Type B pancreatic cell (in vitro differentiated cells): Measurements from ENCODE around the gene LRP1B. TPM values are rescaled to one million over a fixed set of nuclear protein-coding genes. Genes with fewer than 3 reads are reported as not detected.
"Not testable (repeated sequence)": the region's sequence is repeated elsewhere in the genome, so short reads cannot be mapped to it uniquely, and the experiment has no call there.

Source experiments
- DNase-seq: peaks from one replicate; pipeline ENCODE4 v3.0.0; 2021; ENCODE audit warnings: mixed read lengths; ENCODE audit not compliant: unreplicated experiment; ENCODE audit errors: extremely low spot score
- H3K27ac Mint-ChIP-seq: 2 replicates; pipeline ENCODE4 v1.8.0; 2021; ENCODE audit warnings: mild to moderate bottlenecking, mixed read lengths
- H3K27me3 Mint-ChIP-seq: 2 replicates; pipeline ENCODE4 v1.8.0; 2021; ENCODE audit warnings: mixed read lengths
- H3K36me3 Mint-ChIP-seq: 2 replicates; pipeline ENCODE4 v1.8.0; 2021; ENCODE audit warnings: mixed read lengths
- H3K4me1 Mint-ChIP-seq: one replicate; pipeline ENCODE4 v1.8.0; 2021; ENCODE audit warnings: mixed read lengths; ENCODE audit not compliant: unreplicated experiment
- H3K4me3 Mint-ChIP-seq: 2 replicates; pipeline ENCODE4 v1.8.0; 2021; ENCODE audit warnings: mild to moderate bottlenecking, mixed read lengths
- H3K9me3 Mint-ChIP-seq: 2 replicates; pipeline ENCODE4 v1.8.0; 2021; ENCODE audit warnings: mixed read lengths
- CTCF ChIP-seq: fragments of 200-600 bp; sonication (generic); conservative IDR thresholded peaks from 2 replicates; pipeline ENCODE4 v1.5.0; 2021; ENCODE audit warnings: antibody characterized with exemption, mild to moderate bottlenecking
- total RNA-seq: library from RNA; stranded (reverse); gene quantifications from 2 replicates; pipeline ENCODE4 v1.2.1, GENCODE V29; 2021; ENCODE audit warnings: low replicate concordance

LRP1B gene
- total RNA-seq, 1 donor from 2014 or later = 16.0 TPM

GRCh38 chr2:140451324-140451723 is 1679.5 kb downstream of the LRP1B start:
- DNase-seq = no peak
- Mint-ChIP-seq H3K27ac (no peak overlapping the region), H3K4me3 (no peak overlapping the region), H3K27me3 (peaks cover 23% of the 10 kb centered on the region), H3K36me3 (no peaks in the 10 kb centered on the region), H3K9me3 (no peaks in the 10 kb centered on the region), H3K4me1 (no peaks in the 10 kb centered on the region)
- TF ChIP-seq CTCF = no peak

GRCh38 chr2:140442319-140442718 is 1688.5 kb downstream of the LRP1B start:
- Mint-ChIP-seq H3K9me3 (no peaks in the 10 kb centered on the region), H3K27ac (no peak overlapping the region), H3K27me3 (peaks cover 15% of the 10 kb centered on the region), H3K4me3 (no peak overlapping the region), H3K4me1 (peaks cover 18% of the 10 kb centered on the region), H3K36me3 (no peaks in the 10 kb centered on the region)
- no peak for DNase-seq
- TF ChIP-seq CTCF = no peak

GRCh38 chr2:140440815-140441214 is 1690.0 kb downstream of the LRP1B start:
- TF ChIP-seq CTCF = no peak
- Mint-ChIP-seq H3K27me3 (peaks cover 14% of the 10 kb centered on the region), H3K27ac (no peak overlapping the region), H3K4me1 (peaks cover 27% of the 10 kb centered on the region), H3K4me3 (no peak overlapping the region), H3K36me3 (no peaks in the 10 kb centered on the region), H3K9me3 (no peaks in the 10 kb centered on the region)
- DNase-seq = no peak

- H3K27me3 Mint-ChIP-seq = peaks cover 14% of the 10 kb centered on the region
- no peaks in the 10 kb centered on the region for H3K9me3 Mint-ChIP-seq
- H3K27ac Mint-ChIP-seq = no peak overlapping the region
- H3K4me3 Mint-ChIP-seq = no peak overlapping the region
- DNase-seq = no peak
- no peak for TF ChIP-seq CTCF
- H3K4me1 Mint-ChIP-seq = peaks cover 23% of the 10 kb centered on the region
- peaks cover 7% of the 10 kb centered on the region for H3K36me3 Mint-ChIP-seq
Measured at GRCh38 chr2:140436936-140437335, 1693.9 kb downstream of the LRP1B start.

GRCh38 chr2:140427033-140427432 is 1703.8 kb downstream of the LRP1B start:
- H3K27me3 Mint-ChIP-seq = peaks cover 11% of the 10 kb centered on the region
- not testable (repeated sequence) for H3K27ac Mint-ChIP-seq, H3K4me3 Mint-ChIP-seq, H3K36me3 Mint-ChIP-seq, H3K4me1 Mint-ChIP-seq, H3K9me3 Mint-ChIP-seq, DNase-seq

- H3K36me3 Mint-ChIP-seq = no peaks in the 10 kb centered on the region
- peaks cover 8% of the 10 kb centered on the region for H3K9me3 Mint-ChIP-seq
- H3K4me1 Mint-ChIP-seq = no peaks in the 10 kb centered on the region
- peaks cover 11% of the 10 kb centered on the region for H3K27me3 Mint-ChIP-seq
- no peak for TF ChIP-seq CTCF
- DNase-seq = no peak
- no peak overlapping the region for H3K27ac Mint-ChIP-seq
- H3K4me3 Mint-ChIP-seq = no peak overlapping the region
Measured at GRCh38 chr2:140424471-140424870, 1706.3 kb downstream of the LRP1B start.
